Liver (tissue), 3 donors: Measurements from ENCODE around the gene FRZB.

Source experiments
- EGR1 ChIP-seq, 2 donors: IDR thresholded peaks; 2 replicates each; pipeline ENCODE4 v1.6.1; 2016 to 2018; ENCODE audit warnings: antibody characterized with exemption in 2 of 2, low read depth in 2 of 2
- FOXA1 ChIP-seq: IDR thresholded peaks from 2 replicates; pipeline ENCODE4 v1.6.1; 2016; ENCODE audit warnings: antibody characterized with exemption
- HNF4G ChIP-seq: IDR thresholded peaks from 2 replicates; pipeline ENCODE4 v1.6.1; 2016; ENCODE audit warnings: antibody characterized with exemption
- JUND ChIP-seq, 2 donors: IDR thresholded peaks; 2 replicates each; pipeline ENCODE4 v1.6.1; 2016; ENCODE audit warnings: antibody characterized with exemption in 2 of 2
- MAX ChIP-seq: IDR thresholded peaks from 2 replicates; pipeline ENCODE4 v1.6.1; 2016; ENCODE audit warnings: antibody characterized with exemption
- RAD21 ChIP-seq, 2 donors: IDR thresholded peaks; 2 replicates each; pipeline ENCODE4 v1.6.1; 2016; ENCODE audit warnings: antibody characterized with exemption in 2 of 2, mild to moderate bottlenecking in 2 of 2
- REST ChIP-seq: IDR thresholded peaks from 2 replicates; pipeline ENCODE4 v1.6.1; 2016; ENCODE audit warnings: antibody characterized with exemption, mild to moderate bottlenecking
- RXRA ChIP-seq, 2 donors: IDR thresholded peaks; 2 replicates each; pipeline ENCODE4 v1.6.1; 2017 to 2018; ENCODE audit warnings: antibody characterized with exemption in 2 of 2, mild to moderate bottlenecking in 1 of 2
- SP1 ChIP-seq: IDR thresholded peaks from 2 replicates; pipeline ENCODE4 v1.6.1; 2018; ENCODE audit warnings: antibody characterized with exemption, mild to moderate bottlenecking
- TAF1 ChIP-seq: conservative IDR thresholded peaks from 2 replicates; pipeline ENCODE4 v1.6.1; 2016; ENCODE audit warnings: antibody characterized with exemption, mild to moderate bottlenecking
- YY1 ChIP-seq: IDR thresholded peaks from 2 replicates; pipeline ENCODE4 v1.6.1; 2016; ENCODE audit warnings: antibody characterized with exemption, mild to moderate bottlenecking
- TF ChIP-seq, protein P1 (sequence below): fragments of 150-350 bp; IDR thresholded peaks from 2 replicates; pipeline ENCODE4 v1.5.1; 2017; ENCODE audit warnings: improper control_type of control experiment, low read depth, low read length; ENCODE audit not compliant: missing input control
- donor health status: healthy.
- donor health status: healthy.

- TF ChIP-seq, protein P1, sequence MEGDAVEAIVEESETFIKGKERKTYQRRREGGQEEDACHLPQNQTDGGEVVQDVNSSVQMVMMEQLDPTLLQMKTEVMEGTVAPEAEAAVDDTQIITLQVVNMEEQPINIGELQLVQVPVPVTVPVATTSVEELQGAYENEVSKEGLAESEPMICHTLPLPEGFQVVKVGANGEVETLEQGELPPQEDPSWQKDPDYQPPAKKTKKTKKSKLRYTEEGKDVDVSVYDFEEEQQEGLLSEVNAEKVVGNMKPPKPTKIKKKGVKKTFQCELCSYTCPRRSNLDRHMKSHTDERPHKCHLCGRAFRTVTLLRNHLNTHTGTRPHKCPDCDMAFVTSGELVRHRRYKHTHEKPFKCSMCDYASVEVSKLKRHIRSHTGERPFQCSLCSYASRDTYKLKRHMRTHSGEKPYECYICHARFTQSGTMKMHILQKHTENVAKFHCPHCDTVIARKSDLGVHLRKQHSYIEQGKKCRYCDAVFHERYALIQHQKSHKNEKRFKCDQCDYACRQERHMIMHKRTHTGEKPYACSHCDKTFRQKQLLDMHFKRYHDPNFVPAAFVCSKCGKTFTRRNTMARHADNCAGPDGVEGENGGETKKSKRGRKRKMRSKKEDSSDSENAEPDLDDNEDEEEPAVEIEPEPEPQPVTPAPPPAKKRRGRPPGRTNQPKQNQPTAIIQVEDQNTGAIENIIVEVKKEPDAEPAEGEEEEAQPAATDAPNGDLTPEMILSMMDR = no peak
- TF ChIP-seq MAX (no peak), FOXA1 (no peak), RAD21 (IDR thresholded peaks at IDR 0.05) (no peak), EGR1 (IDR thresholded peaks at IDR 0.05; ENCODE audit: low read depth in 2 of 2) (no peak), SP1 (no peak), TAF1 (no peak), JUND (IDR thresholded peaks at IDR 0.05) (no peak), YY1 (no peak), RXRA (IDR thresholded peaks at IDR 0.05) (no peak), HNF4G (no peak), REST (no peak)
Measured at GRCh38 chr2:182858671-182859070, 7.8 kb downstream of the FRZB start.
